Measurements from ENCODE around the gene TMEM130.

Gene TMEM130

GRCh38 chr7:98841179-98841997, 28.4 kb downstream of the TMEM130 start:
- DNase-seq (ENCODE audit: low spot score) = peak; percentile 78

- DNase-seq (ENCODE audit: low spot score) = no peak
Measured at GRCh38 chr7:98840722-98841121, 29.1 kb downstream of the TMEM130 start.

GRCh38 chr7:98840096-98840495, 29.7 kb downstream of the TMEM130 start:
- DNase-seq (ENCODE audit: low spot score) = no peak

GRCh38 chr7:98837630-98837972, 32.2 kb downstream of the TMEM130 start:
- no peak for DNase-seq (ENCODE audit: low spot score)

GRCh38 chr7:98836811-98837629, 32.8 kb downstream of the TMEM130 start:
- peak; percentile 67 for DNase-seq (ENCODE audit: low spot score)

GRCh38 chr7:98834949-98835348, 34.9 kb downstream of the TMEM130 start:
- DNase-seq (ENCODE audit: low spot score) = no peak

GRCh38 chr7:98833022-98833421, 36.8 kb downstream of the TMEM130 start:
- DNase-seq (ENCODE audit: low spot score) = no peak

GRCh38 chr7:98831641-98832221, 38.1 kb downstream of the TMEM130 start:
- DNase-seq (ENCODE audit: low spot score) = no peak

GRCh38 chr7:98830972-98831548, 38.8 kb downstream of the TMEM130 start:
- DNase-seq (ENCODE audit: low spot score) = no peak

- DNase-seq (ENCODE audit: low spot score) = no peak
Measured at GRCh38 chr7:98828368-98828767, 41.4 kb downstream of the TMEM130 start.

- DNase-seq (ENCODE audit: low spot score) = no peak
Measured at GRCh38 chr7:98827258-98827657, 42.6 kb downstream of the TMEM130 start.

GRCh38 chr7:98826811-98827231, 43.0 kb downstream of the TMEM130 start:
- DNase-seq (ENCODE audit: low spot score) = no peak

- no peak for DNase-seq (ENCODE audit: low spot score)
Measured at GRCh38 chr7:98826387-98826786, 43.4 kb downstream of the TMEM130 start.

GRCh38 chr7:98823226-98823625, 46.6 kb downstream of the TMEM130 start:
- DNase-seq (ENCODE audit: low spot score) = no peak

GRCh38 chr7:98821348-98821747, 48.5 kb downstream of the TMEM130 start:
- DNase-seq (ENCODE audit: low spot score) = no peak

GRCh38 chr7:98816967-98817710, 52.7 kb downstream of the TMEM130 start:
- no peak for DNase-seq (ENCODE audit: low spot score)

- no peak for DNase-seq (ENCODE audit: low spot score)
Measured at GRCh38 chr7:98816241-98816640, 53.6 kb downstream of the TMEM130 start.

GRCh38 chr7:98815313-98815712, 54.5 kb downstream of the TMEM130 start:
- DNase-seq (ENCODE audit: low spot score) = no peak

- no peak for DNase-seq (ENCODE audit: low spot score)
Measured at GRCh38 chr7:98811299-98811698, 58.5 kb downstream of the TMEM130 start.

- DNase-seq (ENCODE audit: low spot score) = no peak
Measured at GRCh38 chr7:98810153-98810802, 59.5 kb downstream of the TMEM130 start.

- DNase-seq (ENCODE audit: low spot score) = no peak
Measured at GRCh38 chr7:98808751-98809460, 60.9 kb downstream of the TMEM130 start.

Data from HuH-7.5 (cell line).